Measurements from ENCODE around the gene APOBEC3H. TPM values are rescaled to one million over a fixed set of nuclear protein-coding genes. Genes with fewer than 3 reads are reported as not detected.

Gene APOBEC3H
- total and polyA plus RNA-seq, 2 experiments from 2014 or later = not detected

GRCh38 chr22:39090426-39091064 is 6.5 kb upstream of the APOBEC3H start:
- Histone ChIP-seq H3K79me2 (no peaks in the 10 kb centered on the region), H3K9me3 (ENCODE audit: low read depth) (no peaks in the 10 kb centered on the region), H3K9me2 (replicated peaks; ENCODE audit: insufficient read depth) (no peaks in the 10 kb centered on the region), H3K4me2 (no peak overlapping the region), H2AFZ (no peak overlapping the region), H3K27me3 (no peaks in the 10 kb centered on the region), H3K27ac (no peak overlapping the region), H4K20me1 (ENCODE audit: insufficient read depth, poor library complexity, severe bottlenecking) (no peaks in the 10 kb centered on the region), H3K36me3 (replicated peaks; ENCODE audit: insufficient read depth, low read depth) (no peaks in the 10 kb centered on the region), H3K4me3 (no peak overlapping the region), H3K4me1 (ENCODE audit: insufficient read depth) (no peaks in the 10 kb centered on the region)
- DNase-seq (ENCODE audit: low spot score) = no peak
- 86% methylated on average over 13 of the region's 15 CpGs for WGBS (ENCODE audit: low lambda C conversion rate, missing lambda C conversion rate)
- TF ChIP-seq EZH2phosphoT487 (IDR thresholded peaks at IDR 0.05; ENCODE audit: low read depth, severe bottlenecking, unreplicated experiment) (no peak), CTCF (IDR thresholded peaks at IDR 0.05; ENCODE audit: poor library complexity) (no peak), EZH2 (IDR thresholded peaks at IDR 0.05; ENCODE audit: borderline replicate concordance) (no peak)

GRCh38 chr22:39091126-39092081 is 5.6 kb upstream of the APOBEC3H start:
- TF ChIP-seq CTCF (IDR thresholded peaks at IDR 0.05; ENCODE audit: poor library complexity) (no peak), EZH2 (IDR thresholded peaks at IDR 0.05; ENCODE audit: borderline replicate concordance) (no peak), EZH2phosphoT487 (IDR thresholded peaks at IDR 0.05; ENCODE audit: low read depth, severe bottlenecking, unreplicated experiment) (no peak)
- WGBS (ENCODE audit: low lambda C conversion rate, missing lambda C conversion rate) = 90% methylated on average over 23 of the region's 23 CpGs
- H3K36me3 ChIP-seq (replicated peaks; ENCODE audit: insufficient read depth, low read depth) = no peaks in the 10 kb centered on the region

GRCh38 chr22:39092111-39092862 is 4.8 kb upstream of the APOBEC3H start:
- Histone ChIP-seq H3K79me2 (no peaks in the 10 kb centered on the region), H3K27me3 (no peaks in the 10 kb centered on the region), H2AFZ (no peak overlapping the region), H3K9me3 (ENCODE audit: low read depth) (no peaks in the 10 kb centered on the region), H3K27ac (no peak overlapping the region), H3K4me2 (no peak overlapping the region), H3K4me1 (ENCODE audit: insufficient read depth) (no peaks in the 10 kb centered on the region), H4K20me1 (ENCODE audit: insufficient read depth, poor library complexity, severe bottlenecking) (no peaks in the 10 kb centered on the region), H3K9me2 (replicated peaks; ENCODE audit: insufficient read depth) (no peaks in the 10 kb centered on the region), H3K4me3 (no peak overlapping the region), H3K36me3 (replicated peaks; ENCODE audit: insufficient read depth, low read depth) (no peaks in the 10 kb centered on the region)
- no peak for TF ChIP-seq EZH2phosphoT487 (IDR thresholded peaks at IDR 0.05; ENCODE audit: low read depth, severe bottlenecking, unreplicated experiment)
- TF ChIP-seq EZH2 (IDR thresholded peaks at IDR 0.05; ENCODE audit: borderline replicate concordance) = no peak
- no peak for TF ChIP-seq CTCF (IDR thresholded peaks at IDR 0.05; ENCODE audit: poor library complexity)
- 83% methylated on average over 8 of the region's 8 CpGs for WGBS (ENCODE audit: low lambda C conversion rate, missing lambda C conversion rate)
- DNase-seq (ENCODE audit: low spot score) = no peak

More at GRCh38 chr22:39091126-39092081, 5.6 kb upstream of the APOBEC3H start:
- H2AFZ ChIP-seq = no peak overlapping the region
- no peaks in the 10 kb centered on the region for H3K9me2 ChIP-seq (replicated peaks; ENCODE audit: insufficient read depth)
- no peak for DNase-seq (ENCODE audit: low spot score)
- no peaks in the 10 kb centered on the region for H4K20me1 ChIP-seq (ENCODE audit: insufficient read depth, poor library complexity, severe bottlenecking)
- no peak overlapping the region for H3K4me3 ChIP-seq
- H3K4me2 ChIP-seq = no peak overlapping the region
- H3K27ac ChIP-seq = no peak overlapping the region
- H3K79me2 ChIP-seq = no peaks in the 10 kb centered on the region
- H3K9me3 ChIP-seq (ENCODE audit: low read depth) = no peaks in the 10 kb centered on the region
- H3K27me3 ChIP-seq = no peaks in the 10 kb centered on the region
- no peaks in the 10 kb centered on the region for H3K4me1 ChIP-seq (ENCODE audit: insufficient read depth)

Data from hepatocyte (in vitro differentiated cells).